ENCODE measurements around the gene FGF22. TPM values are rescaled to one million over a fixed set of nuclear protein-coding genes. Genes with fewer than 3 reads are reported as not detected.
A peak's percentile ranks its signal among the peaks of the same experiment; 100 is the strongest.

Gene FGF22
- total and polyA plus RNA-seq, 2 of the 8 experiments (the other 6 are each of a cell fraction or from before 2014, with no cell fraction given): 0.44 to 1.7 TPM

DNA sequence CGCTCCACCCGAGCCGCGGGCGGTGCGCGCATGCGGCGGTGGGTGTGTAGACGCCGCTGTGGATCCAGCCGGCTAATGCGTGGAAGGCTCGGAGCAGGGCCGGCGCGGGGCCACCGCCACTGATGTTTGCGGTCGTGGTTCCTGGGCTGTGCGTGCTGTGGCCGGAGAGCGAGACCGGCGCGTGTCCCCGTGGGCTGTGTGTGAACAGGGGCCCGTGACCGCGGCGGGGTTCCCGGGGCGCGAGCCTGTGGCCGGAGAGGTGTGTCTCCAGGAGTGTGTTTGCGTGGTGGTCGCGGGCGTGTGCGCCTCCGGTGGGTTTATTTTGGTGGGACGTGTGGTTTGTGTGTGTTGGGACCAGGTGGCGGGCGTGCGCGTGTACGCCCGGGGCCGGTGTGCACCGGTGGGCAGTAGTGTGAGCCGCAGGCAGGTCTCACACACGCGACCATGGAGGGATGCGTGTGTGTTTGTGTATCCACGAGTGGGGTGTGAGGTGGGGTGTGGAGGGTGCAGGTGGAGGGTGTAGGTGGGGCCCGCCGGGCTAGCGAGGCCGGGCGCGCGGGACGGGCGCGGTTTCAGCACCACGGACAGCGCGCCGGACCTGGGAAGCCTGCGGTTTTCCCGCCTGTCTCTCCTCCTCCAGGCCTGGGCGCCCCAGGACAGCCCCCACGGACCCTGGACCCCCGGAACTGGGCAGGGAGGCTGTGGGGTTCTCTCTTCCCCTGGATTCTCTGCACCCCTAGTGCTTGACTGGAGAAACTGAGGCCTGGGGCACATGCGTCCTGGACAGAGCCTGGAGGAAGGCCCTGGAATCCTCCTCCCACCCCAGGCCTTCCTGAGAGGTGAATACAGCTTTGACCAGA, 48.4 kb upstream of the FGF22 start (continued):
- TF ChIP-seq, protein P1, sequence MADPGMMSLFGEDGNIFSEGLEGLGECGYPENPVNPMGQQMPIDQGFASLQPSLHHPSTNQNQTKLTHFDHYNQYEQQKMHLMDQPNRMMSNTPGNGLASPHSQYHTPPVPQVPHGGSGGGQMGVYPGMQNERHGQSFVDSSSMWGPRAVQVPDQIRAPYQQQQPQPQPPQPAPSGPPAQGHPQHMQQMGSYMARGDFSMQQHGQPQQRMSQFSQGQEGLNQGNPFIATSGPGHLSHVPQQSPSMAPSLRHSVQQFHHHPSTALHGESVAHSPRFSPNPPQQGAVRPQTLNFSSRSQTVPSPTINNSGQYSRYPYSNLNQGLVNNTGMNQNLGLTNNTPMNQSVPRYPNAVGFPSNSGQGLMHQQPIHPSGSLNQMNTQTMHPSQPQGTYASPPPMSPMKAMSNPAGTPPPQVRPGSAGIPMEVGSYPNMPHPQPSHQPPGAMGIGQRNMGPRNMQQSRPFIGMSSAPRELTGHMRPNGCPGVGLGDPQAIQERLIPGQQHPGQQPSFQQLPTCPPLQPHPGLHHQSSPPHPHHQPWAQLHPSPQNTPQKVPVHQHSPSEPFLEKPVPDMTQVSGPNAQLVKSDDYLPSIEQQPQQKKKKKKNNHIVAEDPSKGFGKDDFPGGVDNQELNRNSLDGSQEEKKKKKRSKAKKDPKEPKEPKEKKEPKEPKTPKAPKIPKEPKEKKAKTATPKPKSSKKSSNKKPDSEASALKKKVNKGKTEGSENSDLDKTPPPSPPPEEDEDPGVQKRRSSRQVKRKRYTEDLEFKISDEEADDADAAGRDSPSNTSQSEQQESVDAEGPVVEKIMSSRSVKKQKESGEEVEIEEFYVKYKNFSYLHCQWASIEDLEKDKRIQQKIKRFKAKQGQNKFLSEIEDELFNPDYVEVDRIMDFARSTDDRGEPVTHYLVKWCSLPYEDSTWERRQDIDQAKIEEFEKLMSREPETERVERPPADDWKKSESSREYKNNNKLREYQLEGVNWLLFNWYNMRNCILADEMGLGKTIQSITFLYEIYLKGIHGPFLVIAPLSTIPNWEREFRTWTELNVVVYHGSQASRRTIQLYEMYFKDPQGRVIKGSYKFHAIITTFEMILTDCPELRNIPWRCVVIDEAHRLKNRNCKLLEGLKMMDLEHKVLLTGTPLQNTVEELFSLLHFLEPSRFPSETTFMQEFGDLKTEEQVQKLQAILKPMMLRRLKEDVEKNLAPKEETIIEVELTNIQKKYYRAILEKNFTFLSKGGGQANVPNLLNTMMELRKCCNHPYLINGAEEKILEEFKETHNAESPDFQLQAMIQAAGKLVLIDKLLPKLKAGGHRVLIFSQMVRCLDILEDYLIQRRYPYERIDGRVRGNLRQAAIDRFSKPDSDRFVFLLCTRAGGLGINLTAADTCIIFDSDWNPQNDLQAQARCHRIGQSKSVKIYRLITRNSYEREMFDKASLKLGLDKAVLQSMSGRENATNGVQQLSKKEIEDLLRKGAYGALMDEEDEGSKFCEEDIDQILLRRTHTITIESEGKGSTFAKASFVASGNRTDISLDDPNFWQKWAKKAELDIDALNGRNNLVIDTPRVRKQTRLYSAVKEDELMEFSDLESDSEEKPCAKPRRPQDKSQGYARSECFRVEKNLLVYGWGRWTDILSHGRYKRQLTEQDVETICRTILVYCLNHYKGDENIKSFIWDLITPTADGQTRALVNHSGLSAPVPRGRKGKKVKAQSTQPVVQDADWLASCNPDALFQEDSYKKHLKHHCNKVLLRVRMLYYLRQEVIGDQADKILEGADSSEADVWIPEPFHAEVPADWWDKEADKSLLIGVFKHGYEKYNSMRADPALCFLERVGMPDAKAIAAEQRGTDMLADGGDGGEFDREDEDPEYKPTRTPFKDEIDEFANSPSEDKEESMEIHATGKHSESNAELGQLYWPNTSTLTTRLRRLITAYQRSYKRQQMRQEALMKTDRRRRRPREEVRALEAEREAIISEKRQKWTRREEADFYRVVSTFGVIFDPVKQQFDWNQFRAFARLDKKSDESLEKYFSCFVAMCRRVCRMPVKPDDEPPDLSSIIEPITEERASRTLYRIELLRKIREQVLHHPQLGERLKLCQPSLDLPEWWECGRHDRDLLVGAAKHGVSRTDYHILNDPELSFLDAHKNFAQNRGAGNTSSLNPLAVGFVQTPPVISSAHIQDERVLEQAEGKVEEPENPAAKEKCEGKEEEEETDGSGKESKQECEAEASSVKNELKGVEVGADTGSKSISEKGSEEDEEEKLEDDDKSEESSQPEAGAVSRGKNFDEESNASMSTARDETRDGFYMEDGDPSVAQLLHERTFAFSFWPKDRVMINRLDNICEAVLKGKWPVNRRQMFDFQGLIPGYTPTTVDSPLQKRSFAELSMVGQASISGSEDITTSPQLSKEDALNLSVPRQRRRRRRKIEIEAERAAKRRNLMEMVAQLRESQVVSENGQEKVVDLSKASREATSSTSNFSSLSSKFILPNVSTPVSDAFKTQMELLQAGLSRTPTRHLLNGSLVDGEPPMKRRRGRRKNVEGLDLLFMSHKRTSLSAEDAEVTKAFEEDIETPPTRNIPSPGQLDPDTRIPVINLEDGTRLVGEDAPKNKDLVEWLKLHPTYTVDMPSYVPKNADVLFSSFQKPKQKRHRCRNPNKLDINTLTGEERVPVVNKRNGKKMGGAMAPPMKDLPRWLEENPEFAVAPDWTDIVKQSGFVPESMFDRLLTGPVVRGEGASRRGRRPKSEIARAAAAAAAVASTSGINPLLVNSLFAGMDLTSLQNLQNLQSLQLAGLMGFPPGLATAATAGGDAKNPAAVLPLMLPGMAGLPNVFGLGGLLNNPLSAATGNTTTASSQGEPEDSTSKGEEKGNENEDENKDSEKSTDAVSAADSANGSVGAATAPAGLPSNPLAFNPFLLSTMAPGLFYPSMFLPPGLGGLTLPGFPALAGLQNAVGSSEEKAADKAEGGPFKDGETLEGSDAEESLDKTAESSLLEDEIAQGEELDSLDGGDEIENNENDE (IDR thresholded peaks at IDR 0.05; ENCODE audit: insufficient replicate concordance, low read length): no peak
- no peak for TF ChIP-seq CHD1 (IDR thresholded peaks at IDR 0.05; ENCODE audit: low read depth, low read length)
- TF ChIP-seq SP1 (IDR thresholded peaks at IDR 0.05; ENCODE audit: low read depth, low read length): no peak
- no peak for TF ChIP-seq BCL11A (IDR thresholded peaks at IDR 0.05; ENCODE audit: low read depth in 2 of 2, low read length in 2 of 2)
- 0 out of 2 replicates have a peak, but pooled peaks have one; percentile 16 for TF ChIP-seq BACH1 (IDR thresholded peaks at IDR 0.05; ENCODE audit: low read length)
- no peak for TF ChIP-seq KDM5A (IDR thresholded peaks at IDR 0.05; ENCODE audit: low read length)
- TF ChIP-seq TAF1 (IDR thresholded peaks at IDR 0.05; ENCODE audit: low read depth, low read length): no peak
- peak; percentile 61; the same call in 1 of the 2 replicates for TF ChIP-seq SUZ12 (IDR thresholded peaks at IDR 0.05; ENCODE audit: low read length)
